Putamen (tissue), 1 donor: ENCODE results near the gene KCNQ1.
"Not testable (repeated sequence)": the region's sequence is repeated elsewhere in the genome, so short reads cannot be mapped to it uniquely, and the experiment has no call there.

Source experiments
- DNase-seq: peaks from one replicate; pipeline ENCODE4 v3.0.0-alpha.2; 2016; ENCODE audit warnings: low spot score

KCNQ1 gene

GRCh38 chr11:2592559-2593392, 148.0 kb downstream of the KCNQ1 start:
- no peak for DNase-seq

DNA sequence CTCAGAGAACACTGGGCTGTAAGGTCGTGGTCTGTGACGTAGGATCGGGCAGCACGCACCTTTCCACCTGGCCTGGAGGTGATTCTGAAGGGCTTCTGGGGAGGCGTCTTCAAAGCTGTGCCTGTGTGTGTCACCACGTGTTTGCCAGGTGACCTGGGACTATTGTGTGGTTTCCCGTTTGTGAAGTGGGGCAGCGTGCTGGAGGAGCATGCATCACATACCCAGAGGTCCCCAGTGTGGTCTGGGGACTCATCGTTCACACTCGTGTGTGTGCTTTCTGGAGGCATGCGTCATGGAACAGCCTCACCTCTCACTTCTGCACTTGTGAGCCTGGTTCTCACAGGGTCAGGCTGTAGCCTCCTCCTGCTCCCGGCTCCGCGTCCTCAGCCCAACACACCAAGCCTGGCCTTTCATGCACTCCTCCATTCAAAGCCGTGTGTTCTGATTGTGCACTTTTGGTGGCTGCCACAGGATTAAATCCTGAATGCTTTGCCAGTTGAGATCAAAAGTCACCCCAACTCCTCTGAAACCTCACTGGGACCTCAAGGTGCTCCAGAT, 148.7 kb downstream of the KCNQ1 start:
- DNase-seq, result no peak

- no peak for DNase-seq
Measured at GRCh38 chr11:2594267-2594666, 149.5 kb downstream of the KCNQ1 start.

DNA sequence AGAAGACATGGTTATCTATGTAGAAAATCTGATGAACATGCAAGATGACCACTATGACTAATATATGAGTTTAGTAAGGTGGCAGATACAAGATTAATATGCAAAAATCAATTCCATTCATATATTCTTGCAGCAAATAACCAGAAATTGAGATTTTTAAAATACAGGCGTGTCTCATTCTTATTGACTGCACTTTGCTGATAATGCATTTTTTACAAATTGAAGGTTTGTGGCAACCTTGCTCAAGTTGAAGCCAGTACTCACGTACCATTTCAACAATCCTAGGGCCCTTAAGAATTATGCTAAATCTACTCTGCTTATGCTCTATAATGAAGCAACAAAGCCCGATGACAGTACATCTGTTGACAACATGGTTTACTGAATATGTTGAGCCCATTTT, 150.4 kb downstream of the KCNQ1 start:
- no peak for DNase-seq

DNA sequence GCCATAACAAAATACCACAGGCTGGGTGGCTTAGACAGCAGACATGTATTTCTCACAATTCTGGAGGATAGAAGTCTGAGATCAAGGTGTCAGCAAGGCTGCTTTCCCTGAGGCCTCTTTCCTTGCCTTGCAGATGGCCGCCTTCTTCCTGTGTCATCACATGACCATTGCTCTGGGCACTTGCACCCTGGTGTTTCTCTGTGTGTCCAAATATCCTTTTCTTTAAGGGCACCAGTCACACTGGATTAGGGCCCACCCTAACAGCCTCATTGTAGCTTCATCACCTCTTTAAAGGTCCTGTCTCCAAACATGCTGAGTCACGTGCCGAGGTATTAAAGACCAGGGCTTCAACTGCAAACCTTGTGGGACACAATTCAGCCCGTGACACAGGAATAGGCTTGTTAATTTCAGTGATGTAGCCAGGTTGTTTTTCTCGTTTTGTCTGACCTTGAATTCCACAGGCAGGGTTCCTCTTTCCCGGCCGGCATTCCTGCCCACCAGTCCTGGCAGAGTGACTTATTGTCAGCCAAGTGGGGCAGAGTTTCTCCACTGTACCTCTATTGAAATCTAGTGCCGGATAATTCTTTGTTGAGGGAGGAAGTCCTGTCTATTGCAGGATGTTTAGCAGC, 154.9 kb downstream of the KCNQ1 start:
- no peak for DNase-seq

DNA sequence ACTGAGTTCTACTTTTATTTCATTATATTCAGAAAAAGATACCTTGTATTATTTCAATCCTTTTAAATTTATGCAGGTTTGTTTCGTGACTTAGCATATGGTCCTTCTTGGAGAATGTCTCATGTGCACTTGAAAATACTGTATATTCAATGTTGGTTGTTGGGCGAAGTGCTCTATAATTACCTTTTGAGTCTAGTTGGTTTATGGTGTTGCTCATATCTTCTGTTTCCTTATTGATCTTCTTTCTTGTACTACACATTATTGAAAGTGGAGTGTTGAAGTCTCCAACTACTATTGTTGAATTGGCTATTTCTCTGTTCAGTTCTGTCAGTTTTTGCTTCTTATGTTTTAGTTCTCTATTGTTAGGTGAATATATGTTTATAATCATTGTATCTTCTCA, 164.5 kb downstream of the KCNQ1 start:
- DNase-seq, result no peak

- DNase-seq, result no peak
Measured at GRCh38 chr11:2612884-2613571, 168.2 kb downstream of the KCNQ1 start.

DNA sequence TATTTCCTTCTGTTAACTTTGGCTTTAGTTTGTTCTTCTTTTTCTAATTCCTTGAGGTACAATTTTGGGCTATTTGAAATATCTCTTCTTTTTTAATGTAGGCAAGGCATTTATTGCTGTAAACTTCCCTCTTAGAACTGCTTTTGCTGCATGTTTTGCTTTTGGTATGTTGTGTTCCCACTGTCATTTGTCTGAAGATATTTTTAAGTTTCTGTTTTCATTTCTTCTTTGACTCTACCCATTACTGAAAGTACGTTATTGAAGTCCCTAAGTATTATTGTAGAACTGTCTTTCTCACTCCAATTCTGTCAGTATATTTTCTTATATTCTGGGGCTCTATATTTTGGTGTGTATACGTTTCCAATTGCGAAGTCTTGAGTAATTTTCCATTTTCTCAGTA, 177.1 kb downstream of the KCNQ1 start:
- DNase-seq, result no peak

GRCh38 chr11:2625183-2625582, 180.4 kb downstream of the KCNQ1 start:
- DNase-seq, result no peak

- no peak for DNase-seq
Measured at GRCh38 chr11:2630679-2631078, 185.9 kb downstream of the KCNQ1 start.

DNA sequence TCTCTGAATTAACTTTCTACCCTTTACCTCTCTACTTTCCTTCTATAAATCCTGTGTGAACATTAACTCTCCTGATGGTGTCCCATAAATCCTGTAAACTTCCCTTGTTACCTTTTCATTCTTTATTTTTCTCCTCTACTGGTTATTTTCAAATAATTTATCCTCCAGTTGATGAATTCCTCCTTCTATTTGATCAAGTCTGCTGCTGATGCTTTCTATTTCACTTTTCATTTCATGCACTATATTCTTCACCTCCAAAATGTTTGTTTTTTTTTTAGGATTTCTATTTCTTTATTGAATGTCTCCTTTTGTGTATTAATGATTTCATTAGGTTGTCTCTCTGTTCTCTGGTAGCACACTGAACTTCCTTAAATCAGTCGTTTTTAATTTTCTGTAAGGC, 186.4 kb downstream of the KCNQ1 start:
- no peak for DNase-seq

GRCh38 chr11:2639763-2640162, 195.0 kb downstream of the KCNQ1 start:
- DNase-seq, result not testable (repeated sequence)

DNA sequence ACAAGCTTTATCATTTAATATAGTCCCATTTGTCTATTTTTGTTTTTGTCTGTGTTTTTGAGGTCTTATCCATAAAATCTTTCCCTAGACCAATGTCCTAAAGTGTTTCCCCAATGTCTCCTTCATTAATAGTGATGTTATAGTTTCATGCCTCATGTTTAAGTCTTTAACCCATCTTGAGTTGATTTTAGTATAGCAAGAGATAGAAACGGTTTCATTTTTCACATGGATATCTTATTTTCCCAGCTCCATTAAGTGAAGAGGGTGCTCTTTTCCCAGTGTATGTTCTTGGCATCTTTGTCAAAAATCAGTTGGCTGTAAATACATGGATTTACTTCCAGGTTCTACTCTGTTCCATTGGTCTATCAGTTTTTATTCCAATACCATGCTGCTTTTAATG, 196.8 kb downstream of the KCNQ1 start:
- DNase-seq, result no peak

DNA sequence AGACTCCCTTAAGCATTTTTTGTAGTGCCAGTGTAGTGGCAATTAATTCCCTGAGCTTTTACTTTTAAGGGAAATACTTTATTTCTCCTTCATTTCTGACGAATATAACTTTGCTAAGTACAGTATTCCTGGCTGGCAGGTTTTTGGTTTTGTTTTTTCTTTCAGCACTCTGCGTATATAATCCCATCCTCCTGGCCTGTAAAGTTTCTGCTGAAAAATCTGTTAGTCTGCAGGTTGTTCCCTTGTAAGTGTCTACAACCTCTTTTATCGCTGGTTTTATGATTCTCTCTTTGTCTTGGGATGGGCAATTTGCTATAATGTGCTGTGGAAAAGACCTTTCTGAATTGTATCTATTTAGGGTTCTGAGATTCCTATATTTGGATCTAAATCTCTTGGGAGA, 198.9 kb downstream of the KCNQ1 start:
- DNase-seq, result no peak

GRCh38 chr11:2644844-2645778, 200.3 kb downstream of the KCNQ1 start:
- DNase-seq, result no peak

DNA sequence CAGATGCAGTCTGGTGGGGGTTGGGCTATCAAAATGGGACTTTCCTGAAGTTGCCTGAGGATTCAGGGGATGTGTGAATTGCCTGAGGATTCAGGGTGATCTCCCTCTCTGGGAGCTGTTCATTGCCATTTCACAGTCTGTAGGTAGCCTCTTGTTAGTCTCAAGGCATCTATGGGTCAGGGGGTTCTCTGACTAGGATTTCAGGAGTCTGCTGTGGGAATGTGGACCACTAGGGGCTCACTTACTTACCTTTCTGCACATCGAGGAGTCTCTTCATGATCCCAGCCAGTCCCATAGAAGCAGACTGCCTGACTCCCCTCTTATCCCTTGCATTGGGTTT, 200.9 kb downstream of the KCNQ1 start:
- no peak for DNase-seq

DNA sequence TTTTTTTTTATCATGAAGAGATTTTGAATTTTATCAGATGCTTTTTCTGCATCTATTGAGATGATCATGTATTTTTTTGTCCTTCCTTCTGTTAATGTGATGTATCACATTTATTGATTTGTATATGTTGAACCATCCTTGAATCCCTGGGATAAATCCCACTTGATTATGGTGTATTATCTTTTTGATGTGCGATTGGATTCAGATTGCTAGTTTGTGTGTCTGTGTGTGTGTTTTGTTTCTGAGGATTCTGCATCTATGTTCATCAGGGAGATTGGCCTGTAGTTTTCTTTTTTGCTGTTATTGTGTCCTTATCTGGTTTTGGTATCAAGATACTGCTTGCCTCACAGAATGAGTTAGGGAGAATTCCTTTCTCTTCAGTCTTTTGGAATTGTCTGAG, 202.4 kb downstream of the KCNQ1 start:
- no peak for DNase-seq

DNA sequence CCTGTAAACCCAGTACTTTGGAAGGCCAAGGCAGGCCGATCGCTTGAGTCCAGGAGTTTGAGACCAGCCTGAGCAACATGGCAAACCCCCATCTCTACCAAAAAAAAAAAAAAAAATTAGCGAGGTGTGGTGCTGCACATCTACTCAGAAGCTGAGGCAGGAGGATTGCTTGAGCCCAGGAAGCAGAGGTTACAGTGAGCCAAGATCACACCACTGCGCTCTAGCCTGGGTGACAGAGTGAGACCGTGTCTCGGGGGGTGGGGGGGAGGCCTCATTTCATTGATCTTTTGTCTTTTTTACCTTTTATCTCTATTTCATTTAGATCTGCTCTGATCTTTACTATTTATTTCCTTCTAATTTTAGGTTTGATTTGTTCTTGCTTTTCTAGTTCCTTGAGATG, 203.1 kb downstream of the KCNQ1 start:
- no peak for DNase-seq

GRCh38 chr11:2649400-2649799, 204.6 kb downstream of the KCNQ1 start:
- DNase-seq, result no peak

- DNase-seq, result no peak
Measured at GRCh38 chr11:2649848-2650247, 205.0 kb downstream of the KCNQ1 start.

- no peak for DNase-seq
Measured at GRCh38 chr11:2650343-2650867, 205.6 kb downstream of the KCNQ1 start.
